CD4-positive, alpha-beta T cell treated with Interleukin-2 at 100 ng/mL for 4 hours (primary cell): ENCODE data around the gene SMARCA2.

Experiments
- DNase-seq: peaks from one replicate; pipeline ENCODE4 v3.0.0-alpha.2; 2020; ENCODE audit warnings: low spot score

The SMARCA2 gene

GRCh38 chr9:2014696-2015580 is at the start of gene SMARCA2:
Gene SMARCA2, plus strand, starts transcription at chr9:2015347. Its CDS starts 13,676 bp downstream, at chr9:2029023.
- DNase-seq: peak; percentile 97

- DNase-seq: no peak
These were observed 48.3 kb upstream of the SMARCA2 start for GRCh38 chr9:1966725-1967366.

GRCh38 chr9:1969160-1969559 is 46.0 kb upstream of the SMARCA2 start:
- no peak for DNase-seq

- no peak for DNase-seq
These were observed 45.2 kb upstream of the SMARCA2 start for GRCh38 chr9:1969898-1970297.

- DNase-seq: no peak
These were observed 42.5 kb upstream of the SMARCA2 start for GRCh38 chr9:1972672-1973071.

- no peak for DNase-seq
These were observed 38.1 kb upstream of the SMARCA2 start for GRCh38 chr9:1977026-1977425.

- no peak for DNase-seq
These were observed 36.2 kb upstream of the SMARCA2 start for GRCh38 chr9:1978941-1979340.

GRCh38 chr9:1979741-1980367 is 35.3 kb upstream of the SMARCA2 start:
- DNase-seq: no peak

- no peak for DNase-seq
These were observed 34.8 kb upstream of the SMARCA2 start for GRCh38 chr9:1980387-1980786.

GRCh38 chr9:1982074-1982473 is 33.1 kb upstream of the SMARCA2 start:
- DNase-seq: no peak

- no peak for DNase-seq
These were observed 28.8 kb upstream of the SMARCA2 start for GRCh38 chr9:1986341-1986740.

GRCh38 chr9:1989500-1989899 is 25.6 kb upstream of the SMARCA2 start:
- no peak for DNase-seq

- no peak for DNase-seq
These were observed 21.0 kb upstream of the SMARCA2 start for GRCh38 chr9:1994180-1994579.

- no peak for DNase-seq
These were observed 20.1 kb upstream of the SMARCA2 start for GRCh38 chr9:1995084-1995483.

- DNase-seq: no peak
These were observed 19.0 kb upstream of the SMARCA2 start for GRCh38 chr9:1996156-1996555.

- no peak for DNase-seq
These were observed 17.5 kb upstream of the SMARCA2 start for GRCh38 chr9:1997646-1998045.

- no peak for DNase-seq
These were observed 17.0 kb upstream of the SMARCA2 start for GRCh38 chr9:1998111-1998510.

- DNase-seq: no peak
These were observed 14.8 kb upstream of the SMARCA2 start for GRCh38 chr9:2000314-2000713.

GRCh38 chr9:2008372-2008771 is 6.8 kb upstream of the SMARCA2 start:
- no peak for DNase-seq

- peak; percentile 38 for DNase-seq
These were observed 2.8 kb upstream of the SMARCA2 start for GRCh38 chr9:2012347-2012746.

- DNase-seq: no peak
These were observed 1.2 kb upstream of the SMARCA2 start for GRCh38 chr9:2013743-2014475.
